PC-9 (cell line): ENCODE data around the gene PRKAR1A.

Source experiments
- EZH2 ChIP-seq: fragments of 200-600 bp; sonication (generic); IDR thresholded peaks from 2 replicates; pipeline ENCODE4 v1.8.0; 2017; ENCODE audit warnings: antibody characterized with exemption, low read depth
- TF ChIP-seq, protein P1 (sequence below): fragments of 200-600 bp; sonication (generic); conservative IDR thresholded peaks from 2 replicates; pipeline ENCODE4 v1.6.1; 2017; ENCODE audit warnings: mixed run types, antibody characterized with exemption, mild to moderate bottlenecking, moderate library complexity

DNA sequence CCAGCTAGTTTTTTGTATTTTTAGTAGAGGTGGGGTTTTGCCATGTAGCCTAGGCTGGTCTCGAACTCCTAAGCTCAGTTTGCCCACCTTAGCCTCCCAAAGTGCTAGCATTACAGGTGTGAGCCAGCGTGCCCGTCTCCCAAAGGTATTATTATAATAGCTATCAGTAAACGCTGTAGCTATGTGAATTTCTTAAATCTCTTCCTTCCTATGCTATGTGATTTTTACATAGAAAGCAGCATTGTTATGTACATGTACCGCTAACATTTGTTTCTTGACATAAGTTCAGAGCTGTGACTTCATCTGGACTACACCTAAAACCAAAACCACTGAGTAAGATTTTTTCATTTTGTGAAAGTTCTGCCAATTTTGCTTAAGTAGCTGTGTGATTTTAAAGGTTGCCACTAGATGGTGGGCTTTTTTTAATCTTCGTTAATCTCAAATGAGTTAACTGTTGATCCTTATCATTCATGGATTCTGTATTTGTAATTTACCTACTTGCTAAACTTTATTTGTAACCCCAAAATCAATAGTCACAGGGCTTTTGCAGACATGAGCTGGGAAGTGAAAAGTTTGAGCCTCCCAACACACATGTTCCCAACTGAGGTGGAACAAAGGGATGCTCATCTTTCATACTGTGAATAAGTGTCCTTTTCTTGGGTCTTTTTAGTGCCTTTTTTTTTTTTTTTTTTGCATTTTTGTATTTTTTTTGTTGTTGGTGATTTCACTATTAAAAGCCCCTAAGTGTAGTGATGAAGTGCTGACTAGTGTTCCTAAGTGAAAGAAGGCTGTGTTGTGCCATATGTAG is 21.9 kb downstream of the PRKAR1A start:
- TF ChIP-seq EZH2 = no peak
- TF ChIP-seq, protein P1, sequence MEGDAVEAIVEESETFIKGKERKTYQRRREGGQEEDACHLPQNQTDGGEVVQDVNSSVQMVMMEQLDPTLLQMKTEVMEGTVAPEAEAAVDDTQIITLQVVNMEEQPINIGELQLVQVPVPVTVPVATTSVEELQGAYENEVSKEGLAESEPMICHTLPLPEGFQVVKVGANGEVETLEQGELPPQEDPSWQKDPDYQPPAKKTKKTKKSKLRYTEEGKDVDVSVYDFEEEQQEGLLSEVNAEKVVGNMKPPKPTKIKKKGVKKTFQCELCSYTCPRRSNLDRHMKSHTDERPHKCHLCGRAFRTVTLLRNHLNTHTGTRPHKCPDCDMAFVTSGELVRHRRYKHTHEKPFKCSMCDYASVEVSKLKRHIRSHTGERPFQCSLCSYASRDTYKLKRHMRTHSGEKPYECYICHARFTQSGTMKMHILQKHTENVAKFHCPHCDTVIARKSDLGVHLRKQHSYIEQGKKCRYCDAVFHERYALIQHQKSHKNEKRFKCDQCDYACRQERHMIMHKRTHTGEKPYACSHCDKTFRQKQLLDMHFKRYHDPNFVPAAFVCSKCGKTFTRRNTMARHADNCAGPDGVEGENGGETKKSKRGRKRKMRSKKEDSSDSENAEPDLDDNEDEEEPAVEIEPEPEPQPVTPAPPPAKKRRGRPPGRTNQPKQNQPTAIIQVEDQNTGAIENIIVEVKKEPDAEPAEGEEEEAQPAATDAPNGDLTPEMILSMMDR = peak; percentile 58
